K562 (cell line): ENCODE measurements around the gene FAM199X. TPM values are rescaled to one million over a fixed set of nuclear protein-coding genes. Genes with fewer than 3 reads are reported as not detected.

Experiments used
- CEBPG ChIP-seq, 3 experiments: fragments of 200-800 bp in 1 of 3; sonication (Bioruptor generic) in 1 of 3; sonication (generic) in 1 of 3; formaldehyde crosslinking in 1 of 3; IDR thresholded peaks in 2 of 3; conservative IDR thresholded peaks in 1 of 3; 2 replicates each; pipeline versions ENCODE4 v1.6.1 to v1.8.0; 2016 to 2022; ENCODE audit warnings: missing compliant biosample characterization in 2 of 3, missing genetic modification characterization in 2 of 3, mild to moderate bottlenecking in 1 of 3, missing genetic modification reagents in 1 of 3
- ELK3 ChIP-seq: fragments of 450-650 bp; formaldehyde crosslinking; IDR thresholded peaks from 2 replicates; pipeline ENCODE4 v1.4.0; 2020; ENCODE audit warnings: mild to moderate bottlenecking
- MLX ChIP-seq, 2 experiments: fragments of 450-650 bp in 1 of 2; sonication (generic) in 1 of 2; formaldehyde crosslinking; conservative IDR thresholded peaks; 2 replicates each; pipeline versions ENCODE4 v1.4.0 to v1.8.1; 2020 to 2022; ENCODE audit warnings: mild to moderate bottlenecking in 1 of 2, missing genetic modification reagents in 1 of 2
- NKRF ChIP-seq: fragments of 450-650 bp; IDR thresholded peaks from 2 replicates; pipeline ENCODE4 v1.6.1; 2016; ENCODE audit warnings: borderline replicate concordance
- PML ChIP-seq: IDR thresholded peaks from 2 replicates; pipeline ENCODE4 v1.6.1; 2012; ENCODE audit warnings: low read length, inconsistent platforms
- RBFOX2 ChIP-seq: fragments of 200-400 bp; formaldehyde crosslinking; IDR thresholded peaks from 2 replicates; pipeline ENCODE4 v1.6.1; 2017; ENCODE audit warnings: low read depth, mild to moderate bottlenecking, low read length, moderate library complexity
- SMARCA4 ChIP-seq: fragments of 450-650 bp; IDR thresholded peaks from 2 replicates; pipeline ENCODE4 v1.6.1; 2016
- SP1 ChIP-seq: sonication (generic); formaldehyde crosslinking; IDR thresholded peaks from 2 replicates; pipeline ENCODE4 v1.8.1; 2022; ENCODE audit warnings: mild to moderate bottlenecking, missing genetic modification reagents
- STAT6 ChIP-seq: sonication (generic); formaldehyde crosslinking; IDR thresholded peaks from 2 replicates; pipeline ENCODE4 v1.8.1; 2023; ENCODE audit warnings: mild to moderate bottlenecking, missing genetic modification reagents
- TAF9B ChIP-seq: fragments of 450-650 bp; IDR thresholded peaks from 2 replicates; pipeline ENCODE4 v1.6.1; 2018; ENCODE audit warnings: mild to moderate bottlenecking; ENCODE audit not compliant: partially characterized antibody
- THAP7 ChIP-seq: fragments of 250-450 bp; sonication (Bioruptor Pico); IDR thresholded peaks from 2 replicates; pipeline ENCODE4 v1.5.0; 2021
- UBTF ChIP-seq, 2 experiments: IDR thresholded peaks; 2 replicates each; pipeline ENCODE4 v1.6.1; 2012; ENCODE audit warnings: improper control_type of control experiment in 2 of 2, low read depth in 2 of 2, low read length in 2 of 2, borderline replicate concordance in 1 of 2
- ZNF717 ChIP-seq: fragments of 250-450 bp; sonication (Bioruptor Pico); IDR thresholded peaks from 2 replicates; pipeline ENCODE4 v1.5.0; 2021
- ZSCAN32 ChIP-seq: fragments of 450-650 bp; formaldehyde crosslinking; IDR thresholded peaks from 2 replicates; pipeline ENCODE4 v1.4.0; 2020; ENCODE audit warnings: mild to moderate bottlenecking, moderate library complexity
- polyA plus RNA-seq, 8 experiments: library from polyadenylated mRNA; depleted of rRNA in 4 of 8; stranded (reverse) in 5 of 8; unstranded in 3 of 8; fragments of >200 nt; fragmentation: Nextera tagmentation in 2 of 8; fragmentation: Illumina TruSeq in 1 of 8; extraction: Ambion mirVana in 2 of 8; extraction: Trizol in 1 of 8; gene quantifications; 2 replicates each; pipeline versions ENCODE4 v1.2.1 to v1.2.3, GENCODE V29; 2011 to 2014; ENCODE audit warnings: inconsistent platforms in 1 of 8, missing spikeins in 1 of 8
- total RNA-seq, 7 experiments: library from RNA; depleted of rRNA in 6 of 7; stranded (reverse); fragments of >200 nt in 6 of 7; fragmentation: Illumina TruSeq in 2 of 7; extraction: Trizol in 2 of 7; gene quantifications; 2 replicates each; pipeline versions ENCODE4 v1.2.1 to v1.2.3, GENCODE V29; 2011 to 2021; ENCODE audit warnings: low replicate concordance in 1 of 7

FAM199X gene
- total and polyA plus RNA-seq, 9 of the 15 experiments (the other 6 are each of a cell fraction or from before 2014, with no cell fraction given), result 4.6 to 22.2 (median 13.7) TPM

- TF ChIP-seq UBTF (IDR thresholded peaks at IDR 0.05; ENCODE audit: borderline replicate concordance in 1 of 2, low read depth in 2 of 2, low read length in 2 of 2) (0 out of 4 replicates have a peak, but pooled peaks have one; percentile 34 to 35), RBFOX2 (peak; percentile 81), THAP7 (CRISPR knock-in tag) (0 out of 2 replicates have a peak, but pooled peaks have one; percentile 67), CEBPG (CRISPR knock-in tag; IDR thresholded peaks at IDR 0.05) (no peak), CEBPG (tag; conservative IDR thresholded peaks at IDR 0.05 in 1 of 2, IDR thresholded peaks at IDR 0.05 in 1 of 2) (no peak), ELK3 (no peak), PML (no peak), MLX (CRISPR knock-in tag; conservative IDR thresholded peaks at IDR 0.05) (no peak), TAF9B (peak; percentile 62), ZSCAN32 (no peak), NKRF (no peak), SMARCA4 (peak; percentile 38; the same call in 1 of the 2 replicates), STAT6 (CRISPR knock-in tag) (no peak), ZNF717 (no peak), SP1 (CRISPR knock-in tag) (peak; percentile 79; the same call in 1 of the 2 replicates)
Measured at GRCh38 chrX:104165894-104166734, at the start of gene FAM199X (continued).
